ENCODE results near the gene PTPN3. TPM values are rescaled to one million over a fixed set of nuclear protein-coding genes. Genes with fewer than 3 reads are reported as not detected.

Gene PTPN3
- total RNA-seq, 4 donors from 2014 or later, result 11.8 to 21.6 (median 14.1) TPM

- peaks cover 0 to 35% (median 0%) of the 10 kb centered on the region in 3 donors for H3K36me3 ChIP-seq
- H3K4me1 ChIP-seq, result peaks cover 0 to 24% (median 8%) of the 10 kb centered on the region in 3 donors
- WGBS, 2 donors, result 6 to 7% methylated on average over 4 of the region's 4 CpGs
- no peaks in the 10 kb centered on the region for H3K9me3 ChIP-seq
- intact Hi-C loops (cut with DNase I), result loop anchor here (10.0 kb wide), 1 partner anchor 84 kb away; no protein-coding TSS in a partner anchor
- H3K27ac ChIP-seq, result peak overlapping the region in 1 of 4 donors; percentile 55
- TF ChIP-seq CTCF (IDR thresholded peaks at IDR 0.05) (peak; percentile 42 to 90 (median 82)), POLR2A (IDR thresholded peaks at IDR 0.05) (no peak)
- no peak for DNase-seq
- peaks cover 0 to 9% (median 0%) of the 10 kb centered on the region in 4 donors for H3K27me3 ChIP-seq
- no peak overlapping the region for H3K4me3 ChIP-seq
Measured at GRCh38 chr9:109440797-109441287, 57.3 kb downstream of the PTPN3 start.

- Histone ChIP-seq H3K4me3 (no peak overlapping the region), H3K36me3 (peaks cover 0 to 37% (median 0%) of the 10 kb centered on the region in 3 donors), H3K4me1 (peaks cover 0 to 24% (median 8%) of the 10 kb centered on the region in 3 donors), H3K9me3 (no peaks in the 10 kb centered on the region), H3K27me3 (peaks cover 0 to 9% (median 0%) of the 10 kb centered on the region in 4 donors), H3K27ac (no peak overlapping the region)
- intact Hi-C loops (cut with DNase I), result loop anchor here (10.0 kb wide), 1 partner anchor 85 kb away; no protein-coding TSS in a partner anchor
- TF ChIP-seq CTCF (IDR thresholded peaks at IDR 0.05), result no peak
- TF ChIP-seq POLR2A (IDR thresholded peaks at IDR 0.05), result no peak
- no peak for DNase-seq
- WGBS, 2 donors, result 67 to 77% methylated on average over 3 of the region's 3 CpGs
Measured at GRCh38 chr9:109440117-109440515, 58.0 kb downstream of the PTPN3 start.

- TF ChIP-seq POLR2A (IDR thresholded peaks at IDR 0.05), result no peak
- no peak for TF ChIP-seq CTCF (IDR thresholded peaks at IDR 0.05)
- no peak for DNase-seq
- H3K27me3 ChIP-seq, result peaks cover 0 to 9% (median 0%) of the 10 kb centered on the region in 4 donors
- no peak overlapping the region for H3K4me3 ChIP-seq
- H3K4me1 ChIP-seq, result peaks cover 0 to 24% (median 8%) of the 10 kb centered on the region in 3 donors
- intact Hi-C loops (cut with DNase I), result loop anchor here (10.0 kb wide), 1 partner anchor 85 kb away; no protein-coding TSS in a partner anchor
- no peak overlapping the region for H3K27ac ChIP-seq
- no peaks in the 10 kb centered on the region for H3K9me3 ChIP-seq
- 75 to 83% methylated on average over 8 of the region's 8 CpGs for WGBS, 2 donors
- H3K36me3 ChIP-seq, result peaks cover 0 to 39% (median 0%) of the 10 kb centered on the region in 3 donors
Measured at GRCh38 chr9:109439378-109440116, 58.6 kb downstream of the PTPN3 start.

GRCh38 chr9:109437286-109437685 lies 60.8 kb downstream of the PTPN3 start:
- no peak for TF ChIP-seq POLR2A (IDR thresholded peaks at IDR 0.05)
- TF ChIP-seq CTCF (IDR thresholded peaks at IDR 0.05), result no peak
- Histone ChIP-seq H3K36me3 (peaks cover 0 to 43% (median 0%) of the 10 kb centered on the region in 3 donors), H3K4me1 (peaks cover 0 to 13% (median 8%) of the 10 kb centered on the region in 3 donors), H3K27me3 (no peaks in the 10 kb centered on the region), H3K9me3 (no peaks in the 10 kb centered on the region), H3K27ac (no peak overlapping the region), H3K4me3 (no peak overlapping the region)
- 64 to 76% methylated on average over 2 to 4 of the region's 4 CpGs for WGBS, 2 donors
- no peak for DNase-seq
- intact Hi-C loops (cut with DNase I), result no loop called here

GRCh38 chr9:109436071-109436470 lies 62.0 kb downstream of the PTPN3 start:
- peaks cover 0 to 10% (median 6%) of the 10 kb centered on the region in 3 donors for H3K4me1 ChIP-seq
- TF ChIP-seq CTCF (IDR thresholded peaks at IDR 0.05) (no peak), POLR2A (IDR thresholded peaks at IDR 0.05) (no peak)
- H3K4me3 ChIP-seq, result no peak overlapping the region
- no peak overlapping the region for H3K27ac ChIP-seq
- no peaks in the 10 kb centered on the region for H3K9me3 ChIP-seq
- WGBS, 2 donors, result 76 to 81% methylated on average over 3 of the region's 3 CpGs
- no peak for DNase-seq
- intact Hi-C loops (cut with DNase I), result no loop called here
- no peaks in the 10 kb centered on the region for H3K27me3 ChIP-seq
- H3K36me3 ChIP-seq, result peaks cover 0 to 52% (median 0%) of the 10 kb centered on the region in 3 donors

Measured in esophagus squamous epithelium (tissue), 5 donors.